ENCODE results near the gene ALMS1. TPM values are rescaled to one million over a fixed set of nuclear protein-coding genes. Genes with fewer than 3 reads are reported as not detected.
"Not testable (repeated sequence)": the region's sequence is repeated elsewhere in the genome, so short reads cannot be mapped to it uniquely, and the experiment has no call there.

ALMS1 gene
- total RNA-seq, 6 experiments from 2014 or later, result 7.3 to 9.8 (median 8.9) TPM

- TF ChIP-seq, protein P1, sequence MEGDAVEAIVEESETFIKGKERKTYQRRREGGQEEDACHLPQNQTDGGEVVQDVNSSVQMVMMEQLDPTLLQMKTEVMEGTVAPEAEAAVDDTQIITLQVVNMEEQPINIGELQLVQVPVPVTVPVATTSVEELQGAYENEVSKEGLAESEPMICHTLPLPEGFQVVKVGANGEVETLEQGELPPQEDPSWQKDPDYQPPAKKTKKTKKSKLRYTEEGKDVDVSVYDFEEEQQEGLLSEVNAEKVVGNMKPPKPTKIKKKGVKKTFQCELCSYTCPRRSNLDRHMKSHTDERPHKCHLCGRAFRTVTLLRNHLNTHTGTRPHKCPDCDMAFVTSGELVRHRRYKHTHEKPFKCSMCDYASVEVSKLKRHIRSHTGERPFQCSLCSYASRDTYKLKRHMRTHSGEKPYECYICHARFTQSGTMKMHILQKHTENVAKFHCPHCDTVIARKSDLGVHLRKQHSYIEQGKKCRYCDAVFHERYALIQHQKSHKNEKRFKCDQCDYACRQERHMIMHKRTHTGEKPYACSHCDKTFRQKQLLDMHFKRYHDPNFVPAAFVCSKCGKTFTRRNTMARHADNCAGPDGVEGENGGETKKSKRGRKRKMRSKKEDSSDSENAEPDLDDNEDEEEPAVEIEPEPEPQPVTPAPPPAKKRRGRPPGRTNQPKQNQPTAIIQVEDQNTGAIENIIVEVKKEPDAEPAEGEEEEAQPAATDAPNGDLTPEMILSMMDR (IDR thresholded peaks at IDR 0.05), result no peak
- peaks cover 9% of the 10 kb centered on the region for H3K4me1 Mint-ChIP-seq (ENCODE audit: low read depth)
- H3K4me3 Mint-ChIP-seq, result no peak overlapping the region
- H3K27ac Mint-ChIP-seq, result no peak overlapping the region
- H3K36me3 Mint-ChIP-seq (ENCODE audit: low read depth), result peaks cover 16% of the 10 kb centered on the region
- no peaks in the 10 kb centered on the region for H3K27me3 Mint-ChIP-seq (ENCODE audit: insufficient read depth)
- no peak for DNase-seq
- H3K9me3 Mint-ChIP-seq, result peaks cover 7% of the 10 kb centered on the region; the same call in 1 of the 2 replicates
Observed at GRCh38 chr2:73516033-73516432, 130.4 kb downstream of the ALMS1 start.

GRCh38 chr2:73528688-73529087 lies 143.1 kb downstream of the ALMS1 start:
- H3K4me1 Mint-ChIP-seq (ENCODE audit: low read depth), result no peaks in the 10 kb centered on the region

GRCh38 chr2:73530773-73531172 lies 145.1 kb downstream of the ALMS1 start:
- H3K27me3 Mint-ChIP-seq (ENCODE audit: insufficient read depth); H3K27ac Mint-ChIP-seq; DNase-seq; H3K4me1 Mint-ChIP-seq (ENCODE audit: low read depth); H3K4me3 Mint-ChIP-seq: not testable (repeated sequence)
- H3K36me3 Mint-ChIP-seq (ENCODE audit: low read depth), result peaks cover 62% of the 10 kb centered on the region
- H3K9me3 Mint-ChIP-seq, result peaks cover 55% of the 10 kb centered on the region

More at GRCh38 chr2:73528688-73529087, 143.1 kb downstream of the ALMS1 start:
- H3K36me3 Mint-ChIP-seq (ENCODE audit: low read depth), result peaks cover 76% of the 10 kb centered on the region
- no peak for DNase-seq
- TF ChIP-seq, protein P1 (IDR thresholded peaks at IDR 0.05), result no peak
- no peak overlapping the region for H3K27ac Mint-ChIP-seq
- H3K27me3 Mint-ChIP-seq (ENCODE audit: insufficient read depth), result no peaks in the 10 kb centered on the region; the same call in 1 of the 2 replicates
- H3K9me3 Mint-ChIP-seq, result peaks cover 60% of the 10 kb centered on the region
- H3K4me3 Mint-ChIP-seq, result no peak overlapping the region

GRCh38 chr2:73532381-73532780 lies 146.7 kb downstream of the ALMS1 start:
- Mint-ChIP-seq H3K9me3 (peaks cover 39% of the 10 kb centered on the region), H3K4me1 (ENCODE audit: low read depth) (0 out of 2 replicates have a peak, but pooled peaks cover 5% of the 10 kb centered on the region), H3K4me3 (no peak overlapping the region), H3K27me3 (ENCODE audit: insufficient read depth) (no peaks in the 10 kb centered on the region; the same call in 1 of the 2 replicates), H3K27ac (no peak overlapping the region), H3K36me3 (ENCODE audit: low read depth) (peaks cover 50% of the 10 kb centered on the region)
- DNase-seq, result no peak
- TF ChIP-seq, protein P1 (IDR thresholded peaks at IDR 0.05), result no peak

- Mint-ChIP-seq H3K27ac (no peak overlapping the region), H3K36me3 (ENCODE audit: low read depth) (peaks cover 26% of the 10 kb centered on the region), H3K4me3 (no peak overlapping the region), H3K27me3 (ENCODE audit: insufficient read depth) (no peaks in the 10 kb centered on the region), H3K9me3 (peaks cover 25% of the 10 kb centered on the region), H3K4me1 (ENCODE audit: low read depth) (0 out of 2 replicates have a peak, but pooled peaks cover 5% of the 10 kb centered on the region)
- TF ChIP-seq, protein P1 (IDR thresholded peaks at IDR 0.05), result no peak
- no peak for DNase-seq
Observed at GRCh38 chr2:73536133-73536840, 150.7 kb downstream of the ALMS1 start.

GRCh38 chr2:73560875-73561274 lies 175.2 kb downstream of the ALMS1 start:
- not testable (repeated sequence) for H3K9me3 Mint-ChIP-seq; H3K4me3 Mint-ChIP-seq; H3K27me3 Mint-ChIP-seq (ENCODE audit: insufficient read depth); DNase-seq; H3K4me1 Mint-ChIP-seq (ENCODE audit: low read depth); H3K36me3 Mint-ChIP-seq (ENCODE audit: low read depth); H3K27ac Mint-ChIP-seq
